NCI-H446 (cell line): ENCODE measurements around the gene NBL1.

Experiments
- DNase-seq, 2 experiments: peaks; one replicate each; lab custom pipeline; 2025; lab: John Stamatoyannopoulos, UW

Gene NBL1

GRCh38 chr1:19703280-19703679 lies 59.2 kb downstream of the NBL1 start:
- DNase-seq: no peak

GRCh38 chr1:19704247-19705113 lies 60.4 kb downstream of the NBL1 start:
- DNase-seq: peak; percentile 19 to 67

- no peak for DNase-seq
These were observed 61.4 kb downstream of the NBL1 start for GRCh38 chr1:19705464-19705863.

GRCh38 chr1:19706136-19706535 lies 62.0 kb downstream of the NBL1 start:
- no peak for DNase-seq
